Measurements from ENCODE around the gene EIF4G3. TPM values are rescaled to one million over a fixed set of nuclear protein-coding genes. Genes with fewer than 3 reads are reported as not detected.
"Not testable (repeated sequence)": the region's sequence is repeated elsewhere in the genome, so short reads cannot be mapped to it uniquely, and the experiment has no call there.

Gene EIF4G3
- total RNA-seq, 1 experiment from 2014 or later, result 65.3 TPM

- no peak for DNase-seq (ENCODE audit: low spot score)
These were observed 226.0 kb downstream of the EIF4G3 start for GRCh38 chr1:20950679-20951078.

GRCh38 chr1:20949871-20950590 is 226.7 kb downstream of the EIF4G3 start:
- no peak for DNase-seq (ENCODE audit: low spot score)

GRCh38 chr1:20948101-20948500 is 228.6 kb downstream of the EIF4G3 start:
- DNase-seq (ENCODE audit: low spot score), result no peak

GRCh38 chr1:20947409-20947808 is 229.3 kb downstream of the EIF4G3 start:
- DNase-seq (ENCODE audit: low spot score), result no peak

GRCh38 chr1:20936621-20937020 is 240.1 kb downstream of the EIF4G3 start:
- no peak for DNase-seq (ENCODE audit: low spot score)

- no peak for DNase-seq (ENCODE audit: low spot score)
These were observed 240.5 kb downstream of the EIF4G3 start for GRCh38 chr1:20936216-20936615.

GRCh38 chr1:20935717-20936116 is 241.0 kb downstream of the EIF4G3 start:
- no peak for DNase-seq (ENCODE audit: low spot score)

- no peak for DNase-seq (ENCODE audit: low spot score)
These were observed 244.2 kb downstream of the EIF4G3 start for GRCh38 chr1:20932437-20932977.

GRCh38 chr1:20931930-20932436 is 244.7 kb downstream of the EIF4G3 start:
- no peak for DNase-seq (ENCODE audit: low spot score)

- DNase-seq (ENCODE audit: low spot score), result no peak
These were observed 246.3 kb downstream of the EIF4G3 start for GRCh38 chr1:20930427-20930826.

- DNase-seq (ENCODE audit: low spot score), result no peak
These were observed 248.6 kb downstream of the EIF4G3 start for GRCh38 chr1:20928146-20928545.

- DNase-seq (ENCODE audit: low spot score), result no peak
These were observed 255.4 kb downstream of the EIF4G3 start for GRCh38 chr1:20921285-20921684.

GRCh38 chr1:20913242-20913641 is 263.5 kb downstream of the EIF4G3 start:
- DNase-seq (ENCODE audit: low spot score), result no peak

- not testable (repeated sequence) for DNase-seq (ENCODE audit: low spot score)
These were observed 269.2 kb downstream of the EIF4G3 start for GRCh38 chr1:20907526-20907925.

GRCh38 chr1:20903437-20903836 is 273.3 kb downstream of the EIF4G3 start:
- peak; percentile 14 for DNase-seq (ENCODE audit: low spot score)

GRCh38 chr1:20900056-20900455 is 276.6 kb downstream of the EIF4G3 start:
- DNase-seq (ENCODE audit: low spot score), result no peak

GRCh38 chr1:20899154-20899972 is 277.3 kb downstream of the EIF4G3 start:
- DNase-seq (ENCODE audit: low spot score), result no peak

GRCh38 chr1:20896826-20897225 is 279.9 kb downstream of the EIF4G3 start:
- DNase-seq (ENCODE audit: low spot score), result peak; percentile 47

GRCh38 chr1:20893931-20894330 is 282.8 kb downstream of the EIF4G3 start:
- no peak for DNase-seq (ENCODE audit: low spot score)

GRCh38 chr1:20891091-20891490 is 285.6 kb downstream of the EIF4G3 start:
- DNase-seq (ENCODE audit: low spot score), result no peak

GRCh38 chr1:20887246-20887645 is 289.5 kb downstream of the EIF4G3 start:
- no peak for DNase-seq (ENCODE audit: low spot score)

- no peak for DNase-seq (ENCODE audit: low spot score)
These were observed 291.6 kb downstream of the EIF4G3 start for GRCh38 chr1:20885121-20885520.
